Mucosa of gallbladder (tissue), 1 donor: ENCODE results near the gene SFXN2. TPM values are rescaled to one million over a fixed set of nuclear protein-coding genes. Genes with fewer than 3 reads are reported as not detected.

Experiments used
- DNase-seq: peaks from one replicate; pipeline ENCODE4 v3.0.0-alpha.2; 2020; ENCODE audit warnings: low spot score
- total RNA-seq: library from RNA; stranded (reverse); gene quantifications from one replicate; pipeline ENCODE4 v1.2.1, GENCODE V29; 2021
- donor health status: DM: no; HTN: no; CAD: no.

SFXN2 gene
- total RNA-seq, 1 donor from 2014 or later, result 6.4 TPM

GRCh38 chr10:102776779-102777456 is 62.5 kb downstream of the SFXN2 start:
- DNase-seq, result peak; percentile 79

DNA sequence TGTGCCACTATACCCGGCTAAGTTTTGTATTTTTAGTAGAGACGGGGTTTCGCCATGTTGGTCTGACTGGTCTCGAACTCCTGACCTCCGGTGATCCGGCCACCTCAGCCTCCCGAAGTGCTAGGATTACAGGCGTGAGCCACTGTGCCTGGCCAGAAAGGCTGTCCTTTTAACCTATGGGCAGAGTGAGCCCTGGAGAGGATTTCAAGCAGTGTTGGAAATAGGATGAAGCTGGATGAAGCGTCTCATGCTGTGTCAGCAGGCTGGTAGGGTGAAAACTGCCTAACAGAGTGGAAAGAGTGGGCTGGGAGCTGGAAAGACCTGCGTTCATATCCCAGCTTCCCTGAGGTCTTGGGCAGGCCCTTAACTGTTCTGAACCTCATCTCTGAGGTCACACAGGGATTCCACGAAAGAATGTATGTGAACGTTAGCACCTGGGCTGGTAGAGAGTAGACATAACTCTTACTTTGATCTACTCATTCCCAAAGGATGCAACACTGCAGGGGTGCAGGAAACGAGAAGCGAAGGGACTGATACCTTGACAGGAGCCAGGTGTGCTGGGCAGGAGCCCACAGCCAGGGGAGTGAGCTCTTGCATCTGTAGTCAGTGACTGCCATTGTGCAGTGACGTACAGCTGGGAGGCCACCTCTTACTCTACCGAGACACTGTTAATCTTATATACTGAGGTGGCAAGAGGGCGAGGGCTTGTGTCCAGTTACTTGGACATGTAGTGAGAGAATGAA is 63.4 kb downstream of the SFXN2 start:
- no peak for DNase-seq

DNA sequence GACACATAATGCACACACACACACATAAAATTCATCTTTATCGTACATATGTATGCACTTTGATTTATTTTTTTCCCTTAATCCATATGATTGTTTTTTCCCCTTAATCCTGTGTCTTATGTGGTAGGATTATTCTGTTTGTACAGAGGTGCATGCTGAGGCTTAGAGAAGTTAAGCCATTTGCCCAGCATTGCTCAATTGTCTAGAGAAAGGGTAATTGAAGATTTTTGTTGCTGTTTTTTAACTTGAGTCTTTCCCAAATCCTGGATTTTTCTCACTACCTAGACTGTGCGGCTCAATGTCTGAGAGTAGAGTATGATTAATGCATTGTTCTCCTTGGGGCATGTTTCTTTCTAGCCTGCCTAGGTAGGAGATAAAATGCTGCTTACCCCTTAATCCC is 64.3 kb downstream of the SFXN2 start:
- DNase-seq, result no peak

- no peak for DNase-seq
Measured at GRCh38 chr10:102779680-102780526, 65.5 kb downstream of the SFXN2 start.

DNA sequence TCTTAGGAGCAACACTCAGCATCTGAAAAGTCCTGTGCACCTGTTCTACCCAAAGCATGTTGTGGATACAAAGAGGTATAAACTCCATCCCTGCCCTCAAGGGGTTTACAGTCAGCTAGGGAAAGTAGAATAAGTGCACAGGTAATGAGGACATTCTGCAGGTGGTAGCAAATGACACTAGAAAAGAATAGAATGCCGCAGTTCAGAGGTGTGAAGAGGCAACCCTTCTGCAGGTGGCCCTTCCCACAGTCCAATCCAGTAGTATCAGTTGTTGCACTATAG is 66.0 kb downstream of the SFXN2 start:
- DNase-seq, result no peak

GRCh38 chr10:102781090-102781920 is 66.9 kb downstream of the SFXN2 start:
- no peak for DNase-seq

DNA sequence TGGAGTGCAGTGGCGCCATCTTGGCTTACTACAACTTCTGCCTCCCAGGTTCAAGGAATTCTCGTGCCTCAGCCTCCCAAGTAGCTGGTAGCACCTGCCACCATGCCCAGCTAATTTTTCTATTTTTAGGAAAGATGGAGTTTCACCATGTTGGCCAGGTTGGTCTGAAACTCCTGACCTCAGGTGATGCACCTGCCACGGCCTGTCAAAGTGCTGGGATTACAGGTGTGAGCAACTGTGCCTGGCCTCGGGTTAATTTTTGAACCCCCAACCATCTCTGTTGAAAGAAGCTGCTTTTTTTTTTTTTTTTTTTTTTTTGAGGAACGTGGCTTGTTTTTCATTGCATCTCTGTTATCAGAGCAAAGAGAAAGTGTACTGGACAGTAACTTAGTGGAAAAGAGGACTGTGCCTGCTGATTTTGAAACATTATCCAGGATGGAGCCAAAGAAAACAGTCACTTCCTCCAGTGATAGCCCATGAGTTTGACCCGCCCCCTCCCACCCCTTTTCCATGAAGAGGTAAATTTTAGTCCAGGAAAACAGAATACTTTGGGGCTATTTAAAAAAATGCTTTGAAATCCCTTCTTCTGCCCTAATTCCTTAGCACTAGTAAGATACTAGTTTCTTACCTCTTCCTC is 67.6 kb downstream of the SFXN2 start:
- no peak for DNase-seq

- DNase-seq, result peak; percentile 52
Measured at GRCh38 chr10:102782673-102783551, 68.5 kb downstream of the SFXN2 start.

DNA sequence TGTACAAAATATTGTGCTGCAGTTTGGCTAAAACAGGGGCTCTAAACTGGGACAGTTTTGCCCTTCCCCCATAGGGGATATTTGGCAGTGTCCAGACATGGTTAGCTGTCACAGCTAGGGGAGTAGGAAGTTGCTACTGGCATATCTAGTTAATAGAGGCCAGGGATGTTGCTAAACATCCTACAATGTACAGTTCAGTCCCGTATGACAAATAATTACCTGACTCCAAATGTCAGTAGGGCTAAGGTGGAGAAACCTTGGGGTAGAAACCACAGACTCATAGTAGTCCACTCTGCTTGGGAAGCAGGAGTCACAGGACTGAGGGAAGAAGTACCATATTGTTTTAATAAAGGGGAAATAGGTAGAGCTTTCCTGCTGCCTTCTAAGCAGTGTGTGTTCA is 69.1 kb downstream of the SFXN2 start:
- DNase-seq, result no peak

DNA sequence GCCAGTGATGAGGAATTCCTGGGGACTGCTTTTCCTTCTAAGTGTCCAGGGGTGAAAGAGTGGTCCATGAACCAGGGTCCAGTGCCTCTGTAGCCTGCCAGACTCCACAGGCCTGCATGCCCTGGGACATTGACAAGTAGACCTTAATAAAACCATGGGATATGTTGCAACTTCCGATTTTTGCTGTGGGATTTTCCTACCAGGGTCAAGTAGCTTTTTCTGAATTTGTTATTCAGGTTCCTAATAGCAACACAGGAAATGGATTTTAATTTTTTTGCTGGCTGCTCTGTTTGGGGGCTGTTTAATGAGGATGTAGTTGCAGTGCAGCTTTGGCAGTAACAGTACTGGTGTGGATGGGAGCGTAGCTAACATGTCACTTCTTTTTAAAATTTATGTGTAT is 71.4 kb downstream of the SFXN2 start:
- peak; percentile 25 for DNase-seq

DNA sequence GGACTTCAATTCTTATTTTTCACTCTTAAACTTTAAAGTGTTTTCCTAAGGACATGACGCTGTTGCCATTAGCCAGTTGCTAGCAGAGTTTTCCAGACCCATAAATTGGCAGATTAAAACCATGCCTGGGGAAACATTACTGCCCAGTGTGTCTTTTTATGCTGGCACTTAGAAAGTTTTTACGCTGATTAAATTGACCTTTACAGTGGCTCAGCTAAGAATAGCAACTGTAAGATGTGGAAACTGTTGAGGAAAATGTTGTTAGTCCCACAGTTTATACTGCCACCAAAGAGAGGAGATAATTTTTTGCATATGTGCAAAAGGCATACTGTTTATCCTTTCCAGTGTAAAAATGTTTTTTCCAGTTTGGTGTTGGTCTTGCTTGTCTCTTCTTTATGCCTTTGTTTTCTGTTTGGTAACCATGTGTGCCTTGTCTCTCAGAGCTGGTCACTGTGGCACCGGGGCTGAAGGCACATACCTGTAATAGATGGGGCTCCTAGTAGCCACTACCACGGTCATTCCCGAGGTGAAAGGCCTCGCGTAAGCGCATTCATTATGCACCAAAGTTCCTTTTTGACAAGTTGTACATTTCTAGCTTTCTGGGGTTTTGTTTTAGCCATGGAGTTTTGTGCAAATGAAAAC is 77.4 kb downstream of the SFXN2 start:
- DNase-seq, result no peak

Other genes starting within 250 kb of the SFXN2 start
- gene ACTR1A, start 211.9 kb upstream of the SFXN2 start, total RNA-seq, result 96.4 TPM
- gene SUFU, start 210.7 kb upstream of the SFXN2 start, total RNA-seq, result 18.3 TPM
- 129 TPM for gene TRIM8, start 70.2 kb upstream of the SFXN2 start, total RNA-seq
- 11.1 TPM for gene ARL3, start 239 bp upstream of the SFXN2 start, total RNA-seq
- 58.1 TPM for gene WBP1L, start 29.3 kb downstream of the SFXN2 start, total RNA-seq
- gene CYP17A1, start 122.8 kb downstream of the SFXN2 start, total RNA-seq, result 7.3 TPM
- 29.8 TPM for gene BORCS7, start 139.6 kb downstream of the SFXN2 start, total RNA-seq
- 5.4 TPM for gene AS3MT, start 154.8 kb downstream of the SFXN2 start, total RNA-seq
- 33.0 TPM for gene CNNM2, start 203.7 kb downstream of the SFXN2 start, total RNA-seq